Peyer's patch (tissue), 4 donors: ENCODE measurements around the gene CWC27.

Source experiments
- CTCF ChIP-seq, 6 experiments: fragments of 450-650 bp in 4 of 6; fragments of 200-600 bp in 2 of 6; sonication (generic) in 1 of 6; IDR thresholded peaks; one replicate each; pipeline ENCODE4 v1.5.1; 2017 to 2019; ENCODE audit warnings: antibody characterized with exemption in 6 of 6, mild to moderate bottlenecking in 3 of 6, moderate library complexity in 1 of 6
- POLR2A ChIP-seq, 2 donors: fragments of 450-650 bp; IDR thresholded peaks; one replicate each; pipeline ENCODE4 v1.5.1; 2017; ENCODE audit warnings: antibody characterized with exemption in 2 of 2, mild to moderate bottlenecking in 2 of 2, moderate library complexity in 2 of 2

DNA sequence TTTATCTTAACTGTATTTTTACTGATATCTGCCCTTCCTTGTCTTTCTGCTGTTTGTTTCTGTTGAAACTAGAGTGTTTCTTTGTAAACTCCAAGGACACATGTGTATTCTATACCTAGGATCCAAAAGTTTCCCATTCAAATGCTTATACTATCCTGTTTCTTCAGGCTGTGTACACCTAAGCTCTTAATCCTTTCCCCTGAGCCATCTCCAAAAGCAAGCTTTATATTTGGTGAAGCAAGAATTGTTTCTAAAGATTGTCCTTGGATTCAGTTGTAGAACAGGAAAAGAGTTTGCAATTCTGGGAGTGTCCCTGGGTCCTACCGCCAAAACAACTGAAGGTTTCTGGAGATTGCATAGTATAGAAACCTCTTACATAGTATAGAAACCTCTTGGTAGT is 65.9 kb downstream of the CWC27 start:
- TF ChIP-seq CTCF (IDR thresholded peaks at IDR 0.05) (no peak), POLR2A (IDR thresholded peaks at IDR 0.05) (no peak)
